HL-60 (cell line): ENCODE data around the gene JPH4.

Experiments
- DNase-seq, 2 experiments: peaks; one replicate each; pipeline ENCODE4 v3.0.0-alpha.2; 2010 to 2020; ENCODE audit warnings: low read depth in 1 of 2, low spot score in 1 of 2
- H3K27ac ChIP-seq: fragments of 250-450 bp; sonication (Bioruptor Pico); replicated peaks from 2 replicates; pipeline ENCODE4 v1.5.1; 2020; ENCODE audit warnings: mild to moderate bottlenecking, moderate library complexity
- H3K27me3 ChIP-seq: fragments of 250-450 bp; sonication (Bioruptor Pico); 2 replicates; pipeline ENCODE4 v1.5.1; 2021; ENCODE audit warnings: mild to moderate bottlenecking, moderate library complexity; ENCODE audit not compliant: insufficient read depth, poor library complexity, severe bottlenecking
- H3K4me3 ChIP-seq: replicated peaks from 2 replicates; pipeline ENCODE4 v1.5.1; 2011; ENCODE audit warnings: mild to moderate bottlenecking, control low read depth, low read length; ENCODE audit not compliant: insufficient read depth
- CTCF ChIP-seq: IDR thresholded peaks from one replicate; pipeline ENCODE4 v1.5.1; 2011; ENCODE audit warnings: low read length, control low read depth, inconsistent platforms; ENCODE audit not compliant: insufficient read depth
- GABPA ChIP-seq: IDR thresholded peaks from 2 replicates; pipeline ENCODE4 v1.6.1; 2012; ENCODE audit warnings: low read depth
- POLR2AphosphoS5 ChIP-seq: IDR thresholded peaks from 2 replicates; pipeline ENCODE4 v1.6.1; 2012; ENCODE audit warnings: low read depth
- REST ChIP-seq: IDR thresholded peaks from 2 replicates; pipeline ENCODE4 v1.6.1; 2012; ENCODE audit warnings: low read depth; ENCODE audit not compliant: insufficient replicate concordance
- SPI1 ChIP-seq: IDR thresholded peaks from 2 replicates; pipeline ENCODE4 v1.6.1; 2012; ENCODE audit warnings: low read depth, mild to moderate bottlenecking, borderline replicate concordance

The JPH4 gene

GRCh38 chr14:23579311-23579630, 681 bp upstream of the JPH4 start:
- Histone ChIP-seq H3K27ac (no peak overlapping the region), H3K27me3 (peaks cover 39% of the 10 kb centered on the region), H3K4me3 (no peak overlapping the region)
- TF ChIP-seq SPI1 = no peak
- TF ChIP-seq POLR2AphosphoS5 = no peak
- TF ChIP-seq REST = no peak
- TF ChIP-seq CTCF = no peak
- no peak for TF ChIP-seq GABPA
- no peak for DNase-seq

- H3K27ac ChIP-seq = no peak overlapping the region
- no peak for DNase-seq
- TF ChIP-seq POLR2AphosphoS5 (no peak), SPI1 (no peak), GABPA (no peak), CTCF (no peak), REST (no peak)
- peaks cover 36% of the 10 kb centered on the region for H3K27me3 ChIP-seq
- H3K4me3 ChIP-seq = no peak overlapping the region
Observed at GRCh38 chr14:23577710-23578392, 739 bp downstream of the JPH4 start.

- no peak for DNase-seq
- no peak for TF ChIP-seq SPI1
- no peak for TF ChIP-seq POLR2AphosphoS5
- Histone ChIP-seq H3K27ac (no peak overlapping the region), H3K4me3 (no peak overlapping the region), H3K27me3 (peaks cover 36% of the 10 kb centered on the region)
Observed at GRCh38 chr14:23577004-23577681, 1.4 kb downstream of the JPH4 start.

GRCh38 chr14:23573384-23574015, 5.1 kb downstream of the JPH4 start:
- Histone ChIP-seq H3K27me3 (peaks cover 25% of the 10 kb centered on the region), H3K27ac (no peak overlapping the region), H3K4me3 (no peak overlapping the region)
- no peak for TF ChIP-seq SPI1
- no peak for DNase-seq
